Right ventricle myocardium inferior (tissue), 1 donor: ENCODE data around the gene SEC14L6. TPM values are rescaled to one million over a fixed set of nuclear protein-coding genes. Genes with fewer than 3 reads are reported as not detected.
"Not testable (repeated sequence)": the region's sequence is repeated elsewhere in the genome, so short reads cannot be mapped to it uniquely, and the experiment has no call there.

Experiments used
- ATAC-seq: fragments of 200-7000 bp; cut with Tn5 transposase; one replicate; pipeline ENCODE4 v1.9.1; 2020; ENCODE audit warnings: mild to moderate bottlenecking, moderate library complexity
- DNase-seq: peaks from one replicate; pipeline ENCODE4 v3.0.0; 2021; ENCODE audit errors: missing footprints
- intact Hi-C: fragments of 100-400 bp; cut with DNase I; formaldehyde crosslinking; loops from one replicate; pipeline ENCODE4 v1.11.0; 2022
- total RNA-seq: library from RNA; stranded (reverse); fragmentation: NEBNext Ultra II Directional; extraction: Animal tissue kit (Norgen Biotek cat#: 25700); gene quantifications from one replicate; pipeline ENCODE4 v1.2.1, GENCODE V29; 2021
- donor health status: DM: no; HTN: yes; CAD: no; lungs with severe emphysema.

SEC14L6 gene
- total RNA-seq, 1 donor from 2014 or later = 0.05 TPM

DNA sequence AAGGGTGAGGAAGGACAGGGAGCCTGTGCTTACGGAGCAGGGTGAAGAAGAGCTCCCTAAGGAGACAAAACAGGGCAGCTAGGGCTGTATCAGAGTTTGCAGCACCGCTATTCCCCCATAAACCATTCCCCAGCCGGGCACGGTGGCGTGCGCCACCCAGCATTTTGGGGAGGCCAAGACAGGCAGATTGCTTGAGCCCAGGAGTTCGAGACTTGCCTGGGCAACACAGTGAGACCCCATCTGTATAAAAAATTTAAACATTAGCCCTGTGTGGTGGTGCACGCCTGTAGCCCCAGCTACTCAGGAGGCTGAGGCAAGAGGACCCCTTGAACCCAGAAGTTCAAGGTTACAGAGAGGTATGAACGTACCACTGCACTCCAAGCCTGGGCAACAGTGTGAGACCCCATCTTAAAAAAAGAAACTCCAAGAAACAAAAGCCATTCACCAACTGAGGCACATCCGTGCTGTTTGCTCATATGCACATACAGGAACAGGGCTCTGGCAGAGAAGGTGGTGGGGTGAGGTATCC is 23.2 kb upstream of the SEC14L6 start:
- intact Hi-C loops = no loop called here

DNA sequence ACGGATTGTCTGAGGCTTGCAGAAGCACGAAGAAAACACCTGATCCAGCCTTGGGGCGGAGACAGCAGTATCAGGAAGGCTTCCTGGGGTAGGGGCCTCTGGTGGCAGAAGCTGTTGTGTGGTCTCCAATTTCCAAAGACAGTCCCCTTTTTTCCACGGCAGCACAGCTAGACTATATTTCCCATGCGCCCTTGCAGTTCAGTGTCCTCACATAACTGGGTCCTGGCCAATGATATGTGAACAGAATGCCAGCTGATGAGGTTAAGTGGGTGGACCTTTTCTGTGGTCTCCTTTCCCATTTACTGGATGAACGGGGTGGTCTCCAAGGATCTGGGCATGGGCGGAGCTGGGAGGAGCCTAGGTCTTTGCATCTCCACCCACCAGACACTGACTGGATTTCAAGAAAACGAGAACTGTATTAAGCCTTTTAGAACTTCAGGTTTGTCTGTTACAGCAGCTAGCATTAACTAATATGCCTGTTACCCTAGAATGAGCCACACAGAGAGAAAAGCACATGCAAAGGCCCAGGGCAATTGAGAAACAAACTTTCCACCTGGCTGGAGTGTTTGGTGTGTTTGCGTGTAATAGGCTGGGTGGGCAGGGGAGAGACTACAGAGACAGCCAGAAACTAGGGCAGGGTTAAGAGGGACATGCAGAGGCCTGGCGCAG is 21.7 kb upstream of the SEC14L6 start:
- intact Hi-C loops = no loop called here
- ATAC-seq (no peak), DNase-seq (no peak)

More for the DNA sequence above, 23.2 kb upstream of the SEC14L6 start:
- no peak for DNase-seq
- ATAC-seq = no peak

DNA sequence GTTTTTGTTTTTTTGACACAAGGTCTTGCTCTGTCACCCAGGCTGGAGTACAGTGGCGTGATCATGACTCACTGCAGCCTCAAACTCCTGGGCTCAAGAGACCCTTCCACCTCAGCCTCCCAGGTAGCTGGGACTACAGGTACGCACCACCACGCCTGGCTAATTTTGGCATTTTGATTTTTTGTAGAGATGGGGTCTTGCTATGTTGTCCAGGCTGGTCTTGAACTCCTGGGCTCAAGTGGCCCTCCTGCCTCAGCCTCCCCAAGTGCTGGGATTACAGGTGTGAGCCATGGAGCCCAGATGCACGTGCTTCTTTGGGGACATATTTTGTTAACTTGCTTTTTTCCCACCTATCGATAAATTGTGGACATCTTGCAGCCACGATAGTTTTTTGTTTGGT is 20.7 kb upstream of the SEC14L6 start:
- intact Hi-C loops, DNase-seq, ATAC-seq: not testable (repeated sequence)

DNA sequence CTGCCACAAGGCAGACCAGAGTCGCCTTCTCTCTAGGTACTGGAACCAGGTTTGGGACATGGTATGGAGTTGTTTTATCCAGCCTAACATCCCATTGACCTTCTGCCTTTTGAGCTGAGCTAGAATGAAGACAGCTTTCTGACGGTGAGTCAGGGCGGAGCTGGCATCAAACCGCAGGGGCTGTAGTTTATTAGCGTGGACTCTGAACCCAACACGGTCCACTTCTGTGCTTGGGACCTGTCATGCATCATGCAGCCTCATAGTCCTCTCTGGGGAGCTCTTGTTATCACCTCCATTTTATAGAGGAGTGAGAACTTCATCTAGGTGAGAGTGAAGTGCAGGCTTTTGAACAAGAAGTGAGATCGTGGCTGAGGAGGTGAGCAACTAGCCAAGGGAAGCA is 19.6 kb upstream of the SEC14L6 start:
- ATAC-seq (no peak), DNase-seq (no peak)
- intact Hi-C loops = no loop called here

DNA sequence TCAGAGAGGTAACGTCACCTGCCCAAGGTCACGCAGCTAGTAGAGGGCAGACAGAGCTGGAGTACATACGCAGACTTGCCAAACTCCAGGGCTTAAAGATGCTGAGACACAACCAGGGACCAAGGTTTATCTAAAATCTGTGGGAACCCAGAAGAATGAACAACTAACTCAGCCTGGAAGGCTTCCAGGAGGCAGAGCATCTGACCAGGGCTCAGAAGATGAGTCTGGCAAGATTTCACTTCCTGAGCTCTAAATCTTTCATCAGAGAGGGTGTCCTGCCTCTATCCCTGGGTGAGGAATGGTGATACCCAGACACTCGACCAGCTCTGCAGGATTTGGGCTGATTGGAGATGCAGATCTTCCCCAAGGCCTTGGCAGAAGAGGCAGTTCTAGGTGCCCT is 18.8 kb upstream of the SEC14L6 start:
- ATAC-seq (no peak), DNase-seq (no peak)
- intact Hi-C loops = no loop called here

DNA sequence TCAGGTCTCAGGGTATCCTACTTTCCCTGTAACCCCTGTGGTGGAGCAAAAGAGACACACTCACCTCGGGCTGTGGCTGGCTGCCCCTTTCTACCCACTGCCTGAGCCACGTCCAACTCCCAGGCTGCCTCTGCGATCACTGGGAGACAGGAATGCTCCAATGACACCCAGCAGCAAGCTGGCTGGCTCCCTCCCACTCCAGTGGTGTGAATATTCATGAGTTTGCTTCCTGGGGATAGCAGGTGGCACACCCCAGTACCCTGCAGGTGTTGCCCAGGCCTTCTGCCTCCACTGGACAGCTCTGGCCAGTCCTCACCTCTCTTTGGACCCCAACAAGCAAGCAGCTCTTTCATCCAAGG is 18.2 kb upstream of the SEC14L6 start:
- no peak for ATAC-seq

DNA sequence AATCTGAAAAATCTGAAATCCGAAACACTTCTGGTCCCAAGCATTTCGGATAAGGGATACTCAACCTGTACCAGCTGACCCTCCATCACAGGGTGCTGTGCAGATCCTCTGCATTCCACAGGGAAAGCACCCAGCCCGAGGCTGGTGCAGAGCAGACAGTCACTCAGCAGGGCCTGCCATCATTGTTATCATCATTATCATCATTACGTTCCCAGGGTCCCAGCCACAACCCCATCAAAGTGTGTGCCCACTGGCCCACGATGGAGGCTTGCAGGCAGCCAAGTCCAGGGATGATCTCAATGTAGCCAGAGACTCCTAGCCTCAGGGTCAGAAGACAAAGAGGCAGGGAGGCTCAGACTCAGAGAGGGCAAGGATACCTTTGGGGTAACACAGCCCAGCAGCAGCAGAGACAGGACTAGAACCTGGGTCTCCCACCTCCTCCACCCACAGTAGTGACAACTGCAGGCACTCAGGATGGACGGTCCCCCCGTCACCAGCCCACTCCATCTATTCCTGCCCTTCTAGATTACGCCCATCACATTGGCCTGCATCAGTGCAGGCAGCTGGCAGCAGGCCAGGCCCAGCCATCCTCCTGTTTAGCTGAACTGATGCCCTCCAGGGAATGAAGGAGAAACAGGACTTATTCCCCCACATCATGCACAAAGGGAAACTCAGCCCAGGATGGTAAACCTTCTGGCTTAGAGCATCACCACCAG is 17.7 kb upstream of the SEC14L6 start:
- ATAC-seq = no peak
- intact Hi-C loops = no loop called here
- DNase-seq = no peak

More for the DNA sequence above, 18.2 kb upstream of the SEC14L6 start:
- no peak for DNase-seq
- intact Hi-C loops = no loop called here

DNA sequence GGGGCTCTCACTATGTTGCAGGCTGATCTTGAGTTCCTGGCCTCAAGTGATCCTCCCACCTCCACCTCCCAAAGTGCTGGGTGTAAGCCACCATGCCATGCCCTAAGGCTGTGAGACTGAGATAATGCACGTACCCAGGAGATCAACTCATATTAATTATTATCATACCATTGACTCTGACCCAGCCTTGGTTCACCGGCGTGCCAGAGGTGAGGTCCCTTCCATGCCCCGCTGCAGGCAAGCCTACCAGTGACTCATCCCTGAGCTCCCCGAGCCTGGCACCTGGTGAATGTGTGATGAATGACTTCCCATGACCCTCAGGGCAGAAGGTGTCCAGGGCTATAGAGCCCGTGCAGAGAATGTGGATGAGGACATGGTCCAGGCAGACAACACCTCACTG is 15.8 kb upstream of the SEC14L6 start:
- ATAC-seq = no peak
- intact Hi-C loops = no loop called here

DNA sequence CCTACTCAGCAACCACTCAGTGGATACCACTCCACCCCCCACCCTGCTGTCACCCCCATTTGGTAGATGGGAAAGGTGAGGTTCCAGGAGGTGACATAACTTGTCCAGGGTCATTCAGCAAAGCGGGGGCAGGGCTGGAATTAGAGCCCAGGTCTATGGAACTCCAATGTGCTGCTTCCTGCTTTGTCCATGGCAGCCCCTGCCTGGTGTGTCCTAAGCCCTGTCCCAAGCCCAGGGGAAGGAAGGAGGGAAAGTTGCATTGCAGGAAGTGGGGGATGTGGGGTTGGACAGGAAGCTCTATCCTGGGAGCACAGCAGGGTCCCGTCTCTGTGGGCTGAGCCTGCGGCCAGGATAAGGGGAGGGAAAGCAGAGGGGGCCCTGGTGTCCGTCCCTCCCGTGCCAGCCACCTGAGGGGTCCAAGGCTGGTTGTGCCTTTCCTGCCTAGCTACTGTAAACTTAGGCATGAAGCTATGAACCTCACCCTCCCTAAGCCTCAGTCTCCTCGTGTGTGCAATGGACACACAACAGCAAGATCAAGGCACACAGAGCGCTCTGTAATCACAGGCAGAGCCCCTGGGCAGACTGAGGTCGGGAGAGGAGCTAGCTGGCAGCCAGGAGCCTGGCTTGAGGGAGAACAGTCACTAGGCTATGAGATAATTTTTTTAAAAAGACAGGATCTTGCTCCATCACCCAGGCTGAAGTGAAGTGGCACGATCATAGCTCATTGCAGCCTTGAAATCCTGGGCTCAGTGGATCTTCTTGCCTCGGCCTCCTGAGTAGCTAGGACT is 15.1 kb upstream of the SEC14L6 start:
- DNase-seq (no peak), ATAC-seq (no peak)
- intact Hi-C loops = no loop called here

More for the DNA sequence above, 15.8 kb upstream of the SEC14L6 start:
- no peak for DNase-seq

DNA sequence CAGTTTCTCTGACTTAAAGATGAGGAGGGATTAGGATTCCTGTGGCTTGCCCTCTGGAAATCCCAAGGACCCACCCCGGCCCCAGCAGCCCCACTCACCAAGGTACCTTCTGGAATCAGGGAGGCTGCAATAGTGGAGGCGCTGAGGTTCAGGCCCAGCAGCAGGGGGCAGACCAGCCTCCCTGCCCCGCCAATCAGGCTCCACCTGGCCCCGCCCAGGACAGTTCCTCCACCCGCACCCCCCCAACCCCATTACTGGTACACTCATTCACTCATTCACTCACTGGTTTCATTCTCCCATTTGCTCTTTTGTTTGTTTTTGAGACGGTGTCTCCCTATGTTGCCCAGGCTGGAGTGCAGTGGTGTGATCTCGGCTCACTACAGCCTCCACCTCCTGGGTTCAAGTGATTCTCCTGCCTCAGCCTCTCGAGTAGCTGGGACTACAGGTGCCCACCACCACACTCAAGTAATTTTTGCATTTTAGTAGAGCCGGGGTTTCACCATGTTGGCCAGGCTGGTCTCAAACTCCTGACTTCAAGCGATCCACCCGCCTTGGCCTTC is 14.2 kb upstream of the SEC14L6 start:
- intact Hi-C loops, ATAC-seq, DNase-seq: not testable (repeated sequence)

DNA sequence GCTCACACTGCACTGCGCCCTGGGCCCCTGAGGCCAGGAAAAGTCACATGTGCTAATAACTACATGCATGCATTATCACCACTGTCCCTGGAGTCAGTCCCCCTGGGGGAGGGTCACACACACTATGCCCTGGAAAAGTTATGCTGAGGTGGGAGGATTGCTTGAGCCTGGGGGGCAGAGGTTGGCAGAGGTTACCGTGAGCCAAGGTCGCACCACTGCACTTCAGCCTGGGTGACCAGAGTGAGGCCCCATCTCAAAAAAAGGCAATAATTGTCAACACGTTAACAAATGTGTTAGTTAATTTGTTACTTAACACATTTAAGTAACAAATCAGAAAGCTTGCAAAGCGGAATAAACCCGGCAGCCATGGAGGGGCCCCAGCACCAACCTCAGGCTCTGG is 13.3 kb upstream of the SEC14L6 start:
- ATAC-seq = no peak
- intact Hi-C loops = no loop called here
- DNase-seq = no peak

DNA sequence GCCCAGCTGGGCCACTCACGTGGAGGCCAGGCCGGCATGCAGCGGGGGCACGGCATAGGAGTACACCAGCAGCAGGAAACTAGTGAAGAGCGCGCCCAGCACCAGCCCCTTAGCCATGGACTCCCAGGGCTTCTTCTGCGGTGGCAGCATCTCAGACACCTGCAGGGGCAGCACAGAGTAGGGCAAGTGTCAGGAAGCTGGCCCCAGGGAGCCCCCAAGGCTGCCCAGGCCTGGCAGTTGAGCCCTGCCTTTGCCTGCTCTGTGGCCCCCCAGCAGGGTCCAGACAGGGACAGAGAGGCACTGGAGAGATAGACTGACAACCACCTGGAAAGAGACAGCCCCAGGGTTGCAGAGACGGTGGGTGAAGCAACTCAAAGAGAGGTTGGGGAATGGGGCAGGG is 10.7 kb upstream of the SEC14L6 start:
- ATAC-seq = no peak
- DNase-seq = no peak
- intact Hi-C loops = no loop called here

DNA sequence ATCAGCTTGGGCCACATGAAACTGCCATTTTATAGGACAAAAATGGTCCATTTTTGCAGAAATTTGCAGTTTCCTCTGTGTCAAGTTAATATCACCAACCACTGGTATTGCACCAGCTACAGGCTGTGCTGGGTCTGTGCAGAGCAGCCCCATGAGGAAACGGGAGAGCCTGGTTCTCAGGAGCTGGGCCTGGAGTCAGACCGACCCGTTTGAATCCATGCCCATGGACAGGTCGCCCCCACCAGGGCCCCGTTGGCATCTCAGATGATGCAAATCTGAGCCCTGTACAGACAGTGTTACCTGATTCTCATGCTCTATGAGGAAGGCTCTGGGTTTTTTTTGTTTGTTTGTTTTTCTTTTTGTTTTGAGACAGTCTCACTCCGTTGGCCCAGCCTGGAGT is 9.8 kb upstream of the SEC14L6 start:
- intact Hi-C loops = no loop called here
- ATAC-seq (no peak), DNase-seq (no peak)

DNA sequence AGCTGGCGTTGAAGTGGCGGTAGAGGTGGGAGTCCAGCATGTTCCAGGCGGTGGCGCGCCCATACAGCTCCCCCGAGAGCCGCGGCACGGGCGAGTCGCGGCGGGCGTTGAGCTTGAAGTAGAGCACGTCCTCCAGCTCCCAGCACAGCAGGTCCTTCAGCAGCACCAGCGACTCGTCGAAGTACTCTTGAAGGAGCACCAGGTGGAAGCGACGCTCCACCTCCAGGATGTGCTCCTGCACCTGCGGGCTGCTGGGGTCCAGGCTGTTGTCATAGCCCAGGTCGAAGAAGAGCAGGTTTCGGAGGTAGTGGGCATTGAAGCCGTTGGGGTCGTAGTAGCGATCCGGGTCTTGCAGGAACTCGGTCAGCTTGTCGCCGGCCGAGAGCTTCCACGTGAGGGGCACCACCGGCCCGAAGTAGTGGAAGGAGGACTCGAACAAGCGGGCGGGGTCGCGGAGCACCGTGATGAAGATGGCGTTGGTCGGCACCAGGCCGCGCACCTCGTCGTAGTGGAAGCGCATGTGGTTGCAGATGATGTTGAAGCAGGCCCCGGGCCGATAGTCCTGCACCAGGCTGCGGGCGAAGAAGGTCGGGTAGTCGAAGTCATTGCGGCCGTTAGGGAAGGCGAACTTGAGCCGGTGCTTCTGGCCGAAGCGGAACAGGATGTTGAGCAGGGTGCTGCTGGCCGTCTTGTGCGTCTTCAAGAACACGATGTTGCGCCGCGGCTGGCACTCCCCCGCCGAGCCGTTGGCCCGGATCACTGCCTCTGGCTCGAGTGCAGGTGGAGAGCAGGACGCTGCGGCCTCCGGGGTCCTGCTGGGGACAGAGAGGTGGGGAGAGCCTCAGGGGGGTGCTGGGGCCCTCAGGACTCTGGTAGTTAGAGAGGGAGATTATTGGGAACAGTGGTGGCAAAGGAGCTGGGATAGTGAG is 9.0 kb upstream of the SEC14L6 start:
- ATAC-seq (no peak), DNase-seq (no peak)
- intact Hi-C loops = no loop called here

DNA sequence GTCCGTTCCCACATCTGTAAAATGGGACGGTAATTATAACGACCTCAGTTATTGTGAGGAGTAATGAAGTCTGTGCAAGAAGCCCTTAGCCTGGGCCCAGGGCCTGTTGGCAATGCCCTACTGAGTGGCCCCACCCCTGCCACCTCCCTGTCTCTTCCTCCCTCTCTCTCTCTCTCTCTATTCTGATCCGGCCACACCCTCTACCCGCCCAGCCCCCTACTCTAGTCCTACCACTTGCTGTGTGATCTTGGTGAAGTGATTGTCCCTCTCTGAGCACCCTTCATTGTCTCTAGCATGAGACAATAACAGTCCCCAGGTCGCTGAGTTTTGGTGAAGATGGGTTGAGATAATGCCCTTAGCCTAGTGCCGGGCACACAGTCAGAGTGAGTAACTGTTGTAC is 7.4 kb upstream of the SEC14L6 start:
- ATAC-seq = no peak
- intact Hi-C loops = no loop called here
- no peak for DNase-seq

DNA sequence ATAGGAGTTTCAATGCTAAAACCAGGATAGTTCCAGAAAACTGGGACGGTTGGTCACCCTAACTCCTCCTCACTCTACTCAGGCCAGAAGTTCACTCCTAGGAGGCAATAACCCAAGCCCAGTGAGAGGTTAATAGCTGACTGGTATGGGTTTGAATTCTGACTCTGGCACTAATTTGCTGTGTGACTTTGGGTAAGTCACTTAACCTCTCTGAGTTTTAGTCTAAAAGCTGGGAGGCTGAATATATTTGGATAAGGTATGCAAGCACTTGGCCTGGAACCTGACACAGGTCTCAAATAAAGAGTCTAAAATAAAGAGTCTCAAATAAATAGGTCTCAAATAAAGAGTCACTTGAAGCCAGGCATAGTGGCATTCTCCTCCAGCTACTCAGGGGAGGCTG is 6.2 kb upstream of the SEC14L6 start:
- intact Hi-C loops = no loop called here
- DNase-seq (no peak), ATAC-seq (no peak)

DNA sequence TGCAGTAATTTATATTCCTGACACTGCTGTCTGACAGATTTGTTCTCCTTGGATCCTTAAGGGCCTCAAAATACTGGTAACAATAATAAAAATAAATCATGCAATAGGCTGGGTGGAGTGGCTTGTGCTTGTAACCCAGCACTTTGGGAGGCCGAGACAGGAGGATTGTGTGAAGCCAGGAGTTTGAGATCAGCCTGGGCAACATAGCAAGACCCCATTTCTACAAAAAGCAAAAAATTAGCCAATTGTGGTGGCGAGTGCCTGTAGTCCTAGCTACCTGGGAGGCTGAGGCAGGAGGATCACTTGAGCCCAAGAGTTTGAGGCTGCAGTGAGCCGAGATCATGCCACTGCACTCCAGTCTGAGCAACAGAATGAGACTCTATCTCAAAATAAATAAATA is 5.3 kb upstream of the SEC14L6 start:
- ATAC-seq, DNase-seq, intact Hi-C loops: not testable (repeated sequence)

DNA sequence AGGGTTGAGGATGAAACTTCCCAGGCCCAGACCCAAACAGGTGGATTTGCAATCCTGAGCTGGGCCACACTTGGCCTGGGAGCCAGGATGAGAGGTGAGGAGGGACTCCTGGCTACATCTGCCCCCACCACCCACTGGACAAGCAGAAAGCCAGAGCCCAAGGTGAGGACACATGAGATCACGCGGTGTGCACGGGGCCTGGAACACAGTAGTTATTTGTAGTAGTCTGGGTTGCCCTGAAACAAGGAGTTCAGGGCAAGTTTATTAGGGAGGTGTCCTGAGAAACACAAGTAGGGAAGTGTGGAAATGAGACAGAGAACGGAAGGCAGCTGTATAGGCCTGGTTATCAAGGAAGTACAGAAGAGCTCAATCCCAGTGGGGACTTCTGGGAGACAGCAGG is 647 bp upstream of the SEC14L6 start:
- peak; percentile 13 for ATAC-seq

More for the DNA sequence above, 647 bp upstream of the SEC14L6 start:
- intact Hi-C loops = no loop called here
- no peak for DNase-seq
